Inferior parietal cortex (tissue), 1 donor: ENCODE data around the gene BORCS6.

Experiments used
- DNase-seq: peaks from one replicate; pipeline ENCODE4 v3.0.0-alpha.2; 2016; ENCODE audit errors: extremely low spot score

BORCS6 gene

DNA sequence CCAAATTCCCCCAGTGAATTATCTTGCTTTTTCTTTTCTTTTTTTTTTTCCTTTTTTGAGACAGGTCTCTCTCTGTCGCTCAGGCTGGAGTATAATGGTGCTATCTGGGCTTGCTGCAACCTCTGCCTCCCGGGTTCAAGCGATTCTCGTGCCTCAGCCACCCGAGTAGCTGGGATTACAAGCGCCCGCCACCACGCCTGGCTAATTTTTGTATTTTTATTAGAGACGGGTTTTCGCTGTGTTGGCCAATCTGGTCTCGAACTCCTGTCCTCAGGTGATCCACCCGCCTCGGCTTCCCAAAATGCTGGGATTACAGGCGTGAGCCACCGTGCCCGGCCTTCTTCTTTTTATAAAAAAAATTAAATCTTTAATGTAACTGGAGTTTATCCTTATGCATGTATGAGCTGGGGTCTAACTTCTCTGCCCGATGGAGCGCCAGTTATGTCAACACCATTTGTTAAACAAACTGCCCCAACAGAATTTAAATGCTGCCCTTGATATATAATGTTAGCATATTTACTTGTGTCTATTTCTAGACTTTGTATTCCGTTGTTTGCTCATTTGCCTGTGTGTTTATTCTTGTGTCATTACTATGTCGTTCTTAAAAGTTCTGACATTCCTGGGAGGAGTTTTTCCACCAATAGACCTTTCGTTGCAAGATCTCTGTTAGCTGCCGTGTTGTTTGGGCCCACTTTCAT, 20.9 kb upstream of the BORCS6 start:
- no peak for DNase-seq

DNA sequence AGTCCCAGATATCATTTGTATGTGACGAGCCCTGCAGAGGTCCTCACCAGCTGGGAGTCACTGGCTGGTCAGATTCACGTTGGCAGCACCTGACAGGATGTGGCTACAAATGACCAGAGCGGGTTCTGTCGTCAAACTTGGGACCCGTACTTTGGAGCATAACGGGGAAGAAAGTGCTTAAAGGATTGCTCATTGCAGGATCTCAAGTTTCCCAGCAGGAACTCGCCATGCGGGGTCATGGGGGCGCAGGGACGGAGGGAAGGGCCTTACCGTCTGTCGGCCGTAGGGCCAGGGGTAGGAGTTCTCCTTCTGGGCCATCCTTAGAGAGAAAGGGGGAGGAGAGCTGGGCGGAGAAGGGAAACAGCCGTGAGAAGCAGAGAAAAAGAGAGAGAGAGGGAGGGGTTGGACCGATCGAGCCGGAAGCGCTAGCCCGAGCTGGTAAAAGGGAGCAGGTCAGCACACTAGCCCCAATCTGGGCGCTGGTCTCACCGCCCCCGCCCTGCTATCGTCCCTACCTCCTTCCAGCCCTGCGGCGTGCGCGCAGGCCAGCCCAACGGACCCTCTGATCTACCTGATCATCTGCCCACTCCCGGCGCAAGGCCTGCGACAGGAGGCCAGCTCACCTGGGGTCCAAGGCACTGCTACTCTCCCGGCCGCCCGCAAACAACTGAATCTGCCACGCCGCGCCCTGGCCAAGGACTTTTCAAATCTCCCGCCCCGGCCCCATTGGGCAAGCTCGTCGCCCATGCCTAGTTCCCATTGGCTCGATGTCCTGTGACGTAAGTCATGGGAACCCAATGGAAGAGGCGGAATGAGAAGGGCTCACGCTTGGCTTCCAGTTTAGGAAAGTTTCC, 20.2 kb upstream of the BORCS6 start, which contains the start of gene AURKB:
Gene AURKB (minus strand): TSS at position 669 of the 854 bp plus-strand sequence. CDS start 351 bp downstream, at position 318.
- peak; percentile 96 for DNase-seq

DNA sequence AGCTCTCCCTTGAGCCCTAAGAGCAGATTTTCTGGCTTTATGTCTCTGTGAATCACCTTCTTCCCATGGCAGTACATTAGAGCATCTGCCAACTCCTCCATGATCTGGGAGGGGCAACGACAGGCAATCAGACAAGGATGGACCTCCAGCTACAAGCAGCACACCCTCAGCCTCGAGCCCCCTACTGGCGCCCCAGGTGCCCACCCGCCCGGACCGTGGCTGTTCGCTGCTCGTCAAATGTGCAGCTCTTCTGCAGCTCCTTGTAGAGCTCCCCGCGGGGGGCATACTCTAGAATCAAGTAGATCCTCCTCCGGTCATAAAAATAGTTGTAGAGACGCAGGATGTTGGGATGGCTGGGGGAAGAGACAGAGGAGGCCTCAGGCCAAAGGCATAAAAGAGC, 16.6 kb upstream of the BORCS6 start:
- DNase-seq, result no peak

DNA sequence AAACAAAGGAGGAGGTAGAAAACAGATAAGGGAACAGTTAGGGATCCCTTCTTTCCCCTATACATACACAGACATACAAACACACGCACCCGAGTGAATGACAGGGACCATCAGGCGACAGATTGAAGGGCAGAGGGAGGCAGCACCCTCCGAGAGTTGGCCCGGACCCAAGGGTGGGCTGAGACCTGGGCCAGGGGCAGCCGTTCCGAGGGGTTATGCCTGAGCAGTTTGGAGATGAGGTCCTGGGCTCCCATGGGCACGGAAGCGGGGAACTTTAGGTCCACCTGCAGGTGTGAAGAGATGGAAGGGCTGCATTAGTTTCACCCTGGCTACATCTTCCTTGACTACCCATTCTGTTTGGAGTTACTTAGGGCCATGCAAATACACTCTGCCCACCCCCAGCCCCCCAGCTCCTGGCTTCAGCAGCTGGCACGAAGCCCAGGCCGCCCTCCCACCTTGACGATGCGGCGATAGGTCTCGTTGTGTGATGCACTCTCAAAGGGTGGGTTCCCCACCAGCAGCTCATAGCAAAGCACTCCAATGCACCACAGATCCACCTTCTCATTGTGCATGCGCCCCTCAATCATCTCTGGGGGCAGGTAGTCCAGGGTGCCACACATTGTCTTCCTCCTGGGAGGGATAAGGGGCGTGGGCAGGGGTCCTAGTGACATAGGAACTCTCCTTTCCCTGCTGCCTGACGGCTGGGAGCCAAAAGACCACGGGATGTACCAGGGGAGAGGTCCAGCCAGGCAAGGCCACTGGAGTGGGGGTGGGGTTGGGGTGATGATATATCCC, 15.0 kb upstream of the BORCS6 start:
- DNase-seq, result no peak

DNA sequence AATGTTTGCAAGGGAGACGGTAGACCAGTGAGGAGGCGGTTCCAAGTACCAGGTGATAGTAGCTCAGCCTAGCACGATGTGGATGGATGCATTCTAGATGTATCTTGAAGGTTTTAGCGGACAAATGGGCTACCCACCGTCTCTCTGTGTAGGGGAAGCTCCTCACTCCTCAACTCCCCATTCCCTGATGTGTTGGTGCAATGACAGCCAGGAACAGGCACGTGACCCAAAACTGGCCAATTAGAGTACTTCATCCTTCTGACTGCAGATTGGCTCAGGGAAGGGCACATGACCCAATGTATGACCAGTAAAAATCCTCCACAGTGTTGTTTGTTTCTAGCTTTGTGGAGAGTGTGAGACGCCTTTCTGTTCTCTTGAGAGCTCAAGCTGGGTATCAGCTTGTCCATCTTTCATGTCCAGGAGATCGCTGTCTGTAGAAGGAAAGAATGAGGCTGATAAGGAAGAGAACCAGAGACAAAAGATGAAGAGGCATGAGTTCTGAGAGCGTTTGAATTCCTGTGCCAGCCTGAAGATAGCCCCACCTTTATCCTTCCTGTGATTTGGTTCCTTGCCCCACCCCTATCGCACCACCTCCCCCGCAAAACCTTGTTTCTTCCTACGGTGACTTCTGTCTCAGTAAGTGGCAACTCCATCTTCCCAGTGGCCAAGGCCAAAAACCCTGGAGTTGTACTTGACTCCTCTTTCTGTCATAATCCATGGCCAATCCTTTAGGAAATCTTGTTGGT, 2.3 kb upstream of the BORCS6 start:
- DNase-seq, result peak; percentile 99

DNA sequence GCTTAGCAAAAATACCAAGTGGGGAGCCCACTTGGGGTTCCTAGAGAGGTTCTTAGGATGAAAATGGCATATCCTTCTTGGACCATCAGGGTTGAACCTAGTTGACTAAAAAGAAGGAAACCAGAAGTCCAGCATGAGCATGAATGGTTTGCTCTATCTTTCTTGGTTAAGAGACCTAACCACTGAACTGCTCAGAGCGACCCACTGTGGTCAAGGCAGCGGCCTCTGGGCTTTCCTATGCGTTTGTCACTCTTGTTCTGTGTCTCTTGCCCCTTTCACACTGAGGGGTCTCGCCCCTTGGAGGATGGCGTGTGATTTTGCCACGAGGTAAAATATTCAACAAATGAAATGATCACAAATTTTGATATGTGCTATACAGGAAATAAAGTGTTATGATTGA, 526 bp upstream of the BORCS6 start:
- DNase-seq, result no peak

DNA sequence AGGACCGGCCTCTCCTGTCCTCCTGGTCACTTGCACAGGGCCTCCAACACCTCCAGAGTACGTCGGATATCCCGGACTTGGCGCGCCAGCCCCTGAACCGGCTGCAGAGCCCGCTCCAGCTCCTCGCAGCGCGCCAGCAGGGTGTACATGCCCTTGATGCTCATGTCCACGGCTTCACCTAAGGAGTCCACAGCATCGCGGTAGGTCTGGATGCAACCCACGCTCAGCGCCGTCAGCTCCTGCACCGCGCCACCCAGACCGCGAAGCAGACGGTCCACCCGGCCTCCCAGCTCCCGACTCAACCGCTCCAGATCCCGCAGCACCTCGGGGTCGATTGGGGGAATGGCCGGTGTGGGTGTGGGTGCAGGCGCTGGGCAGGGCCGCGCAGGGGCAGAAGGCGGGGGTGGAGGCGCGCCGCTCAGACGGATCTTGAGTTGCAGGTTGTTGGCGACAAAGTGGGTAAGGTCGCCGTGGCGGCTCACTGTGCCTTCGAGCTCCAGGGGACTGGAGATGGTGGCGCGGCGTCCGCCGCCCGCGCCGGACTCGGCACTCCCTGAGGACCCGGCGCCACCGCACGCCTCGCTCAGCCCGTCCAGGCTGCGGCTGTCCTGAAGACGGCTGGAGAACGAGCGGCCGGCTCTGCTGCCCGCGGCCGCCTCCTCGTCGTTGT, 804 bp downstream of the BORCS6 start:
- no peak for DNase-seq

DNA sequence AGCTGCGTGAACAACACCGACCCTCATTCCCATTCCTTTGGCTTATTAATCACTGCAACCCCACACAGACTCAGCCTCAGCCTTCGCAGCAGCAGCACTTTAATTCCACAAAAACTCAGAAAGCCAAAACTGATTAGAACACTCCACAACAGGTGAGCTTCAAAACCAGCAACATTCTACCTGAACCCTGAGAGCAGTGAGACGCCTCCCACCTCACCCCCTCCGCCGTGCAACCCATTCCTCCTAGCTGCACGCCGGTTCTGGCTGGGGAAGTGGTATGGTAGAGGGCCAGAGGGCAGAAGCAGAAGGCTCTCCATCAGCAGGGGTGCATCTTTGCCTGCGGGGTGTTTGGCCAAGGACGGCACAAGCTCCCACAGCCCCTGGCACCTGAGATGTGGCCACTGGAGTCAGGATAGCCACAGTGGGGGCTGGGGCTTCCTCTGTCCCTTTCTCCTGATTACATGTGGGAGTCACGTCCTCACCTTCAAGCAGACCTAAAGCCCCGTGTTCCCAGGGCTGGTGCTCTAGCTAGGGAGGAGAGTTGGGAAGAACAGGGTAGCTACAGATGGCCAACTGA, 1.6 kb downstream of the BORCS6 start:
- peak; percentile 10 for DNase-seq

DNA sequence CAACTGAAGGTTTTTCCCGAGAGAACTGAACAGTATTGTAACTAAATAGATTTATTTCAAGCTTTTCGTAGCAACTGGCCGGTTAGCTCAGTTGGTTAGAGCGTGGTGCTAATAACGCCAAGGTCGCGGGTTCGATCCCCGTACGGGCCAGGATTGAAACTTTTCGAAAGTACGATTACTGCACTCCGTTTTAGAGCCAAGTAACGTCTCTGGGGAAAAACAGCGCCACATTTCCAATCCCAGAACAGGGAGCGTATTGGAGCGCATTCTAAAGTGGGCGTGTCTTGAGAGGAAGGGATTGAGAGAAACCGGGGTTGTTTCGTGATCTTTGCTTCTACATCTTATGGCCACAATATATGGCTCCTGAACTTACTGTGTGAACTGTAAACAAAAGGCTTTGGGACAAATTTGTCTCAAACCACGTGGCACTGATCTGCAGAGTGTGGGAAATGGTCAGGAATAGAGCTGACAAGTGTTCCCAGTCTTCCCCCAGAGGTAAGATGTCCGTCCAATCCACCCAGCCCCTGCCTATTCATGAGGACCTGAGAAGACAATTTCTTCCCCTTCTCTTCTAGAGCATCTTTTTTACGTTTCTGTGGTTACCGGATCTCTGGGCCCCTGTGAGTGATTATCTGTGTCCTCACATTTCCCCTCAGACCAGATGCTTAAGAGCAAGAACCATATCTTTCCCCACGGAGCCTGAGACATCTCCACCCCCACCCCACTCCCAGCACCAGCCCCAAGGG, 2.3 kb downstream of the BORCS6 start:
- peak; percentile 96 for DNase-seq

DNA sequence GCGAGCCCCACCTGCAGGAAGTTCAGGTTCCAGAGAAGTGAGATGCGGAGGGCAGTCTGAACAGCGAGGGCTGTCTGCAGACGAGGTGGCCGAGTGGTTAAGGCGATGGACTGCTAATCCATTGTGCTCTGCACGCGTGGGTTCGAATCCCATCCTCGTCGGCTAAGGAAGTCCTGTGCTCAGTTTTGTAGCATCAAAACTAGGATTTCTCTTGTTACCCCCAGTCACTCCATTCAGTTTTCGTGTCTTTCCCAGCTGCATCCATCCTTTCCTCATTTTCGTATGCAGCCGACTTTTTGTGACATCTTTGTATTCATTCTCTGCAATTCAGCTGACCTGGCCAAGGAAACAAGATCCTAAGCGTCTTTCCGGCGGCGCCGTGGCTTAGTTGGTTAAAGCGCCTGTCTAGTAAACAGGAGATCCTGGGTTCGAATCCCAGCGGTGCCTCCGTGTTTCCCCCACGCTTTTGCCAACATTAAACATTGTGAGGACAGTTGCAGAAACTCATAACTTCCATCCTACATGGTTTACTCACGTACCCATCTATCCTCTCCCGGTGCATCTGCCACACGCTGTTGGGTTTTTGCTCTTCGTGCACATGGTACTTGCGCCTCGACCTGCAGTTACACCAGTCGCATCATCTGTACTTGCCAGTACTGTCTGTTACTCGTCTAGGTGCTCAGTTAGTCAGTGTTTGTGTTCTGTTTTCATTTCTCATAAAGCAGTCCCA, 3.0 kb downstream of the BORCS6 start:
- peak; percentile 91 for DNase-seq

DNA sequence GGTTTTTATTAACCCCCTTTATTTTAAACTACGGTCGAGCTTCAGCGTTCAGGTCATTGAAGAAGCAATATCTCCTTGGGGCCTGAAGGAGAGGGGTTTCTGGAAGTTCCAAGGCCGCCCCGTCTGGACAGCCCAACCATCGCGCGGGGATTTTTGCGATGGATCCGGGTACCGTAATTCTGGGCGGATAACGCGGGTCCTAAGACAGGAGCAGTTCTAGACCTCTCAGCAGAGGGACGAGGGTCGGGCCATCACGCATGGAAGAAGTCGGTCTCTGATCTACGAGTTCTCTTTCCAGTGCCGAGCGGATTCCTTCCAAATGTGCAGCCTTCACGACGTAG, 3.6 kb downstream of the BORCS6 start:
- DNase-seq, result no peak

DNA sequence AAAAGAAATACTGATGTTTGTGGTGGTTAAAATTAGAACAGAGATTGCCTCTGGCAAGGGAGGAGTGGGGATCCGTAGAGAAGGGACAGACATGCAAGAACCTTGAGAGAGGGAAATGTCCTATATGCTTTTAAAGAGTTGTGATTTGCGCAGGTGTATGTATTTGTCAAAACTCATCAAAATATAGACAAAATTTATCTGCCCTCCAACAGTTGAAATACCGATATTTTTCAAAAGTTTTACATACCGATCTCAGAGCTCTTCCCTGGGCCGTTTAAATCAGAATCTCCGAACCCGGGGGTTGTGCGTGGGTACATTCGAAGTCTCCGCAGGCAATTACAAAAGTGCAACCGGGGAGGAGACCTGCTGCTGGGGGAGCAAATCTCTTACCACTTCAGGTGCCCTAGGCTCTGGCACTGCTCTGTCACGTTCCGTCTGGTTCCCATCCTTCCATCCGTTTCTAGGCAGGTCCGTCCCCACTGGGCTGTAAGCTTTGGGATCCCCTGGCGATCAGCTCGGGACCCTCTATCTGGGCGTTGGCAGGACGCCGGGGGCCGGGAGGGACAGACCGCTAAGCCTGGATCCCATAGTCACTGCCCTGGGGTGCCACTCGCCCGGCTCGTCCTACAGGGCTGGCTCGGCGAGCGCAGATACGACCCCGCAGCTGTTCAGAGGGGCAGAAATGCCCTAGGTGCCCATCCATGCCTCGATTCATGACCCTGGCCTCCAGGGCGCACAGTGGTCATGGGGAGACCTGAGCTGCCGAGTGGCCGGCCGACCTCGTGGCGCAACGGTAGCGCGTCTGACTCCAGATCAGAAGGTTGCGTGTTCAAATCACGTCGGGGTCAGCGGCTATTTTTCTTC, 4.2 kb downstream of the BORCS6 start:
- peak; percentile 81 for DNase-seq

DNA sequence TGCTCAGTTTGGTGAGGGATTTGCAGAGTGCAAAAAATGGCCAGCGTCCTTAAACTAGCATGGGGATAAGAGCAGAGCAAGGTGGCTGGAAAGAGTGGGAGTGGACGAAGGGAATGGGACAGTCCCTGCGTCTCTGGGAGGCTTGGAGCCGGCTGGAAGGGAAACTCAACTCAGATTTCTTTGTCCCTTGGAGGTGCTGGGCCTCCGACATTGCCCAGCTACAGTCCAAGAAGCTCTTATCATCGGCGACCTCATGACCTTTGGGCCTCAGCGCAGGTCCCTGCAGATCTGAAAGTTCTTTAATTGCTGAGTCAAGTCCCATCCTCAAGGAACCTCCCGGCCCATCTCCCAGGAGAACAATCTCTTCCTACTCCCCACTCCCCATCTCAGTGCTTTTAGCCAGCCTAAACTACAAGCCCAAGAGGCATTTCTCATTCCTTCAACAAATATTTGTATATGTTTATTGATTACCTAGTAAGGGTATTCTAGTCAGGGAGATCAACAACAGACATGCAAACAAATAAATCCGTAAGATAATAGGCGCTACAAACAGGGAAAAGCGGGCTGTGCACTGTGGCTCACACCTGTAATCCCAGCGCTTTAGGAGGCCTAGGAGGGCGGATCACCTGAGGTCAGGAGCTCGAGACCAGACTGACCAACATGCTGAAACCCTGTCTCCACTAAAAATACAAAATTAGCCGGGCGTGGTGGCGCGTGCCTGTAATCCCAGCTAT, 12.8 kb downstream of the BORCS6 start:
- no peak for DNase-seq

DNA sequence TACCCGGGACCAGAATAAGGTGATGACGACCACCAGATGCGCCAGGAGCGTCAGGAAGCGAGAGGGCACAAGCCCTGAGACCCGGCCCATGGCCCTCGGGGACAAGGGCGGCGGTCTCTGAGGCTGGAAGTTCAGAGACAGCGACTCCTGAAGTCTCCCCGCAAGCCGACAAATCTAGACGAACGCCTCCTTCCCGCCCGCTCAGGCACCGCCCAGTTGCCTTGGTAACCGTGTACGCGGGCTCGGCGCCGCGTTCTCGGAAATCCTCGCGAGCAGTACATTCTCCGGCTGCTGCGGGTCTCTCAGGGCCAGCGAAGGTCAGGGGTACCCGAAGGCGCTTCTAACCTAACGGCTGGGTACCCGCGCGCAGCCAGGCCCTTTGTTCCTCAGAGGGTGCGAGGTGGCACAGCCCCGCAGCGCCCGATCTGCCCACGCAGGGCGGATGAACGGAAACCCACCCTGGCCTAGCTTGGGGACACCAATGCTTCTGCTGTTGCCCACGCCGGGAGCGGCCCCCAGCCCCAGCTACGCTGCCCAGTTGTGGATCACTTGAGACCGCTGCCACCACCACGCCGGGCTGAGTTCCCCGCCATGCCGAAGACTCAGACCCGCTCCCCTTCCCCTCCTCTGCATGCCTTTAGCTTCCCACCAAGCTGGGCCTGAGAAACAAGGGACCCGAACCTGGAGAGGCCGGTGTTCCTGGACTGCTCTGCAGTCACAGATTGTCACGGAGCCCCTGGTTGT, 13.6 kb downstream of the BORCS6 start, which contains the start of gene TMEM107:
Gene TMEM107 (minus strand): TSS at position 184 of the 744 bp plus-strand sequence. CDS start 94 bp downstream, at position 90.
- peak; percentile 79 for DNase-seq

DNA sequence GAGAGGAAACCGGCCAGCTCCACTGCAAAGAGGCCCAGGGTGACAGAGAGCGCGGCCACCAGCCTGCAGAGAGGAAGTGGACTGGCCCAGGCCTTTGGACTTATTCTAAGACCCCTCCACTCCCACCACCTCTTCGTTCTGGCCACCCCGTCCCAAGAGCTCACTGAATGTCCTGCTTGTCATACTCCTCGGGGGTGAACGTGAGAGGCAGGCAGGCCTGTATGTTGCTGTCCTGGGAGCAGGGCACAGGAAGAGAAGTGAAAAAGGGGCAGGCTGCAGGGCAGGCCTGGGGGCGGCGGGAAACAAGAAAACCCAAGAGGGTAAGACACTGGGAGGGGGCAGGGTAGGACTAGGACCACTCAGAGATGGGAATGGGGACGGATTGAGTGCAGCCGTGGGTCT, 14.2 kb downstream of the BORCS6 start:
- no peak for DNase-seq

DNA sequence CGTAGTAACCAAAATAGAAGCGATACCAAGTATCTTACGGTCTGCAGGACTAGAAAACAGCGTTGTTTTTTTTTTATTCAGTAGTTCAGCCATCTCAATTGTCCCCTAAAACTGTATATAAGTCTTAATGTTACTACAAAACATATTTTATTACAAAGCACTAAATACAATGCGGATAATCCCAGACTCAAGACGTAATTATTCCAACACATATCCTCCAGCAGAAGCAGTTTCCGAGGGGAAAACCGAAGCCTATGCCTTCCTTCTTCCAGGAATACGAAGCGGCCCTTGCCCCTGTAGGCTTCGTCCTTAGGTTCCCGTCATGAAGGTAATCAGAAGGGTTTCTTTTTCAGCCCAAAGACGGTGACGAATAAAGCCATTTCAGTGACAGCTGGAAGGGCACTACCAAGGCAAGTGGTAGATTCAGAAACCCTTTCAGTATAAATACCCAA, 16.1 kb downstream of the BORCS6 start:
- DNase-seq, result no peak
